HG03342 (cell line): ENCODE data around the gene EVI2A.
"Not testable (repeated sequence)": the region's sequence is repeated elsewhere in the genome, so short reads cannot be mapped to it uniquely, and the experiment has no call there.

ENCODE experiments used
- ATAC-seq: cut with Tn5 transposase; IDR thresholded peaks from one replicate; pipeline ENCODE4 v1.9.1; 2021; ENCODE audit warnings: mild to moderate bottlenecking, moderate library complexity; ENCODE audit not compliant: unreplicated experiment

Gene EVI2A, protein sequence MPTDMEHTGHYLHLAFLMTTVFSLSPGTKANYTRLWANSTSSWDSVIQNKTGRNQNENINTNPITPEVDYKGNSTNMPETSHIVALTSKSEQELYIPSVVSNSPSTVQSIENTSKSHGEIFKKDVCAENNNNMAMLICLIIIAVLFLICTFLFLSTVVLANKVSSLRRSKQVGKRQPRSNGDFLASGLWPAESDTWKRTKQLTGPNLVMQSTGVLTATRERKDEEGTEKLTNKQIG

DNA sequence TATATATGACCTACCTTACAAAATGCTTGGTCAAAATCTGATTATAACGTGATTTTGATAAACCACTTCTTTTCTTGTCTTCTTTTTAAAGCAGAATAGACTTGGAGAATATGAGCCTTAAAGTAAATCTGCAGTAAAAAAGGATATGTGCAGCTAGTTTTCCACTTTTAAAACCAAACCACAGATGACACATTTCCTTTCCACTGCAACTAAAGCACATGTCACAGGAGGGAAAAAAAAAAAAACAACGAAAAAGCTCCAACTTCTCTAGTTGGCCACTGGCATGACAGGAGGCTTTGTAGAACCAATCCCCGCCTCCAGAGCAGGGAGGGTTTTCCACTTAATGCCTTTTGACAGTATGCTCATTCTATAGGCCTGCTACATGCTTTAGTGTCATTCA is at the start of gene EVI2A:
EVI2A (minus strand) TSS at position 142 of the 400 bp plus-strand sequence. CDS start 2,609 bp downstream, outside the sequence.
- no peak for ATAC-seq

DNA sequence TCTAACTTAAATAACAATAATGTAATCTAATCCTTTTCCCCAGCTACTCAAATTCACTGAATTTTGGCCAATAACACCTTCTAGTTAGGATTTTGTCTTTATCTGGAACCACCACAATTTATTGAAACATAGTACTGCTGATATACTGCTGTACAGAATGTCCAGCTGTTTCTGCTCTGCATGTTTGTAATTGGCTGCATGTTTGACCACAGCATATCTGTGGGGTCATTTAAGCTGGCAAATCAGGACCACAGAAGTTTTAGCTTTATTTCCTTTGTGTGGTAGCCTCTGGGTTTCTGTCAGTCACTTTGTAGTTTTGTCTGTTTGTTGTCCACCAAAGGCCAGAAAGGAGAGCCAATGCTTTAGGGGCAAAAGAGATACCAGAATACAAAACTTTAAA is 47.8 kb upstream of the EVI2A start:
- no peak for ATAC-seq

GRCh38 chr17:31366088-31366487 is 44.7 kb upstream of the EVI2A start:
- no peak for ATAC-seq

DNA sequence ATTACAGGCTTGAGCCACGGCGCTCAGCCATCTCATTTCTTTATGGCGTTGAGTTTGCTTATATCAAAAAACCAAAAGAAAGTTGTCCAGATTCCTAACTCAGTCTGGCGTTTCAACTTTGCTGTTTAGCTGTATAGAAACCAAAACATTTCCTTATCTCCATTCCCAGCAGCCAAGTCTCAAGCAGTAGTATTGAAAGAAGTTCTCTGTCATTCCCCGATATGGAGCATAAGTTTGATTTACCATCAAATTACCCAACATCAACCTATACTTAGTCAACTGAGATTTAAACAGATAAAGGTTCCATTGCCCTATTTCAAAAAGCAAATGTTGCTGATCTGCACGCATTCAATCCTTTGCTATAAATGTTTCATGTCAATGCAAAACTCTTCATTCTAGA is 42.6 kb upstream of the EVI2A start:
- ATAC-seq: no peak

DNA sequence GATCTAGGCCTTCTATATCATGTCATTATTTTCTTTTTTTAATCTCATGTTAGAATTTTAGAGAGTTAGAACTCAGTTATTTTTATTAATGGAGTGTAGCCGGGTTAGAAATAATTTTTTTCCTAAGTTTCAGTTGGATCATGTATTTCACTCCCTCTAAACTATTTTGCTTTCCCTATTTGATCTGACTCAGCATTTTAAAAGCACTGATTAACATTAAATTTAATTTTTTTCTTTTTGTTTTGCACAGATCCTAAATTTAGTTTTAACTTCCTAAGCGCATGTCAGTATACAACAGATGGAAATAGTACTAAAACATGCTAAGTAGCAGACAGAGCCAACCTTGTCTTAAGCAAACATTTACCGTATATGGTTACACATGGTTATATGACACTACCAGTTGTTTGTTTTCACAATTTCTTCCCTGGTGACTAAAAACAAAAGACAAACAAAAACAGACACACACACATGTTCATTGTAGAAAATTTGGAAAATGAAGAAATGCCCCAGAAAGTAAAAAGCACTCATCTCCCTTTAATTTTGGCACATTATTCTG is 36.5 kb upstream of the EVI2A start:
- no peak for ATAC-seq

- ATAC-seq: no peak
These were observed 35.7 kb upstream of the EVI2A start for GRCh38 chr17:31357091-31357490.

DNA sequence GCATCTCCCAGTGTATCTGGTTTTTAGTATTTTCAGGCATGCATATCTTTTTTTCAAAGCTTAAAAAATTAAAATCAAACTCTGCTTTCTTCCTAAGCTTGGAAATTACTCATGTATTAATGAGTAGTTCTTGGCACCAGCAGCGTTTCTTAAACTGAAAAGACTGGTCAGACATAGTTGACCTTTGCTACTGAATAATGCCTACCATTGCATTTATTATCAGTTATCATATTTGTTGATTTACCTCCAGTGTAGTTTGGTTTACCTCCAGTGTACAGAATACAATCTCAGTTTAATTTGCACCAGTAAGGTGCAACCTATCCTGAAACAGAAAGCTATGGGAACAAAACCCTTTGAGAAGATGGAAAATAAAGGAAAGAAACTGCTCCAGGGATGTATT is 34.5 kb upstream of the EVI2A start:
- no peak for ATAC-seq

DNA sequence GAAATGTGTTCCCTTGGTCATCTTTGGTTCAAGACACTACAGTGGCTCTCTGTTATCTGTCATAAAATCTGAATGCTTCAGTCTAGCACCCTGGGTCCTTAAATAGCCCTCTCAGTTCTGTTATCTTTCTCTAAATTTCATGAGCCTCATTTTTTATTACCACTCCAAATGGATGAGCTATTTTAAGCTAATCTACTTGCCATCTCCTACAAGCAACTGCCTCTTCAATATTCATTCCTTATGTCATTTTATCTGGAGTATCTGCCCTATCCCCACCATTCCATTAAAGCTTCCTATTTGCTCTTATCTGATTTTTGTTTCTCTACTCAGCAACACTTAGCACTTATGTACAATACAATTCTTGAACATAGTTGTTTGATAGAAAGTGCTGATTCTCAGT is 28.0 kb upstream of the EVI2A start:
- no peak for ATAC-seq

- not testable (repeated sequence) for ATAC-seq
These were observed 23.8 kb upstream of the EVI2A start for GRCh38 chr17:31345191-31345747.

DNA sequence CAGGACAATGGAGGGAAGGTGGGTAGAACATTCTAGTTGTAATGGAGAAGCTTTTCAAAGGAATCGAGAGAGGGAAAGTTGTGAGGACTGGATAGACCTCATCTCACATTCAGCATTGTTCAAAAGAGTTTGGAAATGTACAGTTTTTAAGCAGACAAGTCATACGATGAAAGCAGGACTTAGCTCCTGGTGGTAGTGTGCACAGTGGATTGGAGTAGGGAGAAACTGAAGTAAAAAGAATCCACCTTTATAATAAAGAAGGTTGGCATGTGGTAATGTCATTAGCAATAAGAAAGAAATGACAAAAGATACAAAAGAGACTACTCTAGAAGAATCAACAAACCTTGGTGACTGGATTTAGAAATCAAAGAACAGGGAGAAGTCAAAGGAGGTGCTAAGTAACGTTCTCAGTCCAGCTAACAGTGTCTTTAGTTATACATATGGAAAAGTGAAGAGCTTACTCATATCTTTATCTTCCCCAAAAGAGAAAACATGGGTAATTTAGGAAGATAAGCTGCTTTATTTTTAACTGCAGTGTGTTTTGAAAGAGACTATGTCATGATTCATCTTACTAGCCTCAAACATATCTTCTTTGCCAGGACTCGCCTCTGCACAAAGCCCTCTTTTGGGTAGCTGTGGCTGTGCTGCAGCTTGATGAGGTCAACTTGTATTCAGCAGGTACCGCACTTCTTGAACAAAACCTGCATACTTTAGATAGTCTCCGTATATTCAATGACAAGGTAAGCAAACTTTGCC is 18.7 kb upstream of the EVI2A start:
- no peak for ATAC-seq

DNA sequence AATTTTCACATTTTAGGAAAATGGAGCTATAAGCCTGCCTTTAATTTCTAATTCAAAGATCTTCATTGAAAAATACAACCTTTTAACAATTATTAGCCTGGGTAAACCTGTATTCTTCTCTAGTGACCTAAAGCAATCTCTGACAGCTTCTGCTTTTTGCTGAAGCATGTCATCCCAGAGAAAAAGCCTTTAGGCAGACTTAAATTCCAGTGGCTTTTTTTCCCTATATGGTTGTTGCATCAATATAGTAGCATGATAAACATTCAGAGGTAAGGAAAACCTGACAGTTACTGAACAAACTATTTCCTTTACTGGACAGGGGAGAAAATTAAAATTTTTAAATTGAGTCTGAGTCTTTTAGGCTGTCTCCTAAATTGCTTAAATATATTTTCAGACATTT is 7.8 kb upstream of the EVI2A start:
- no peak for ATAC-seq

GRCh38 chr17:31328160-31328535 is 6.7 kb upstream of the EVI2A start:
- ATAC-seq: no peak

- ATAC-seq: no peak
These were observed 6.2 kb upstream of the EVI2A start for GRCh38 chr17:31327534-31328159.

DNA sequence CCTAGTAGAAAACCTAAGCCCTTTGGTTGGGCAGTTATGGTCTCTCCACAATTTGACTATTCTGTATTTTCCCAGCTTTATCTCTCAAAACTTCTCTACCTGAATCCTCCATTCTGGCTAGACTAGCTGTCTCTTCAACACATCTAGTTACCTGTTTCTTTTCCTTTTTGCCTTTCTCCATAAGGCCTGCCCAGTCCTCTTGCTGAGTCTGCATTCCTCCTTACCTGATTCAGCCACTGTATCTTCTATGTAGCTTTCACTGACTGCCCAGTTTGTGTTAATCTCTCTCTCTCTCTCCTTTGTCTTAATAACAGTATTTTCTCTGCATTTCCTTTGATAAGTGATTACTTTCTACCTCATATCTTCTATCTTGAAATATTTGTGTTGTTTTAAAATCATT is 2.1 kb upstream of the EVI2A start:
- ATAC-seq: no peak

DNA sequence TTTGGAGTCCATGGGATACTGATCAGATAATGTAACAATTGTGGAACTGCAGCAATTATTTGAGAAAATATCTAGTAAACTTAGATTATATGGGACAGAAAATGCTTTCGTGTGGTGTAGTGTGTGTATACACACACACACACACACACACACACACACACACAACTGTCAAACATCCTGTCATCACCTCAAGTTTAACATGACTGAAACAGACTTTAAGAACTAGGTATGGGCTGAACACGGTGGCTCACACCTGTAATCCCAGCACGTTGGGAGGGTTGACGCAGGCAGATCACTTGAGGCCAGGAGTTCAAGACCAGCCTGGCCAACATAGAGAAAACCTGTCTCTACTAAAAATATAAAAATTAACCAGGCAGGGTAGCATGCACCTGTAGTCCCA is 544 bp upstream of the EVI2A start:
- no peak for ATAC-seq

DNA sequence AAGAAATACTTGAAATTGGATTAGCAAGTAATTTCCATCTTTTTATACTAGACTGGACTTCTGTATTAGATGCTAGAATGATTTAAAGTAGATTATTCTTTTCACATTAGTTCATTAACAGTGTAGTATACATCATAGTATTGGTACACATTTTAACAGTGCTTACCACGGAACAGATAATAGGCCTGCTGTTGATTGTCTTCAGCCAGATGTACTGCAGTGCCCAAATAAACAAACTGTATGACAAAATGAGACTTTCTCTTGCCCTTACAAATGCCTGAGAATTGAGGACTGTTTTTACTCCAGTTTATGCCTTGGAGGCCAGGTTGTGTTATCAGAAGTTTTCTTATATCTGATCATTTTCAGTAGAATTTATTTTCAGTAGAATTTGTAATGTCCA is 631 bp downstream of the EVI2A start:
- ATAC-seq: no peak

- no peak for ATAC-seq
These were observed 1.2 kb downstream of the EVI2A start for GRCh38 chr17:31320241-31320640.

DNA sequence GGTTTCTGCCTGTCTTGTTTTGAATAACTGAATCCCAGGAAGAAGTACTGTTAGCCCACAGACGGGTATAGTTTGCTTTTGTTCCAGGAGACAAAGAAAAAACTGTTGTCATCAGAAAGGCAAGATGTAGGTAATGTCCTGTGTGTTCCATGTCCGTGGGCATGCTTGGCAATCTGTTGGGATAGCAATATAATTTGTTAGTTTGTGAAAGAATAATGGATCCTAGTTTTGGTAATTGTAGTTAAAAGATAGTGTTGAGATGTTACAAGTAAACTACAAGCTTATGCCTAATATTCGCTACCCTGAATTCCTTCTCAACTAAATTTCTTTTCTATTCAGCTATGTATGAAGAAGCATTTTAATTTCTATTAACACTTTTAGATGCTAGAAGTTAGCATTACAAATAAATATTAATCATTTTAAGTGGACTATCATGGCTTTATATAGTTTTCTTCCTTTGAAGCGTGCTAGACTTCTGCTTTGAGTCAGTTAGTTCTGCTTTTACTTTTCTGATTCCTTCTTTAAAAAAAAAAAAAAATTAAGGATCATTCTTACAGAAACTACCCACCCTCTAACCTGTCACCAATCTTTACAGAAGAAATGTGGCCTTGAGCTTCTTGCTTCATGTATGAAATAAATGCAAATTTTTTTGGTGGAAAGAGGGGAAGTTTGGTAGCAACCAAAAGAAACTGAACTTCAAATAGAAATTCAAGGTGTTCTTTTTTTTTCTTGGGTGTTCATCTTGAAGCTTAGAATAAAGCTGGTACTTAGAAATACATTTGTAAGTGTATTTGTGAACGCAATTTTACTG is 2.4 kb downstream of the EVI2A start:
- ATAC-seq: no peak

GRCh38 chr17:31318298-31318801 is 3.1 kb downstream of the EVI2A start:
- ATAC-seq: peak; percentile 38

DNA sequence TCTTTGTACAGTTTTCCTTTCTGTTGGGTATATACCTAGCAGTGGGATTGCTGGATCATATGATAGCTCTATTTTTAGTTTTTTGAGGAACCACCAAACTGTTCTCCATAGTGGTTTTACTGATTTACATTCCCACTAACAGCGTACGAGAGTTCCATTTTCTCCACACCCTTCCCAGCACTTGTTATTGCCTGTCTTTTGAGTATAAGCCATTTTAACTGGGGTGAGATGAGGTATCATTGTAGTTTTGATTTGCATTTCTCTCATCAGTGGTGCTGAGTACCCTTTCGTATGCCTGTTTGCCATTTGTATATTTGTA is 6.7 kb downstream of the EVI2A start:
- ATAC-seq: no peak
